Parathyroid adenoma (tissue), 2 donors: ENCODE data around the gene PIGP.

Experiments
- H2AFZ ChIP-seq: fragments of 300-600 bp; sonication (generic); one replicate; pipeline ENCODE4 v1.7.0; 2017; ENCODE audit warnings: antibody characterized with exemption, mild to moderate bottlenecking
- H3K27ac ChIP-seq: fragments of 300-600 bp; sonication (generic); one replicate; pipeline ENCODE4 v1.7.0; 2017
- H3K27me3 ChIP-seq: fragments of 300-600 bp; sonication (generic); one replicate; pipeline ENCODE4 v1.7.0; 2017; ENCODE audit warnings: low read length; ENCODE audit not compliant: control insufficient read depth, insufficient read depth
- H3K36me3 ChIP-seq: fragments of 300-600 bp; sonication (generic); one replicate; pipeline ENCODE4 v1.7.0; 2017; ENCODE audit warnings: low read length; ENCODE audit not compliant: control insufficient read depth, insufficient read depth
- H3K4me1 ChIP-seq: fragments of 300-600 bp; sonication (generic); one replicate; pipeline ENCODE4 v1.7.0; 2017; ENCODE audit warnings: control low read depth
- H3K4me2 ChIP-seq: fragments of 300-600 bp; sonication (generic); one replicate; pipeline ENCODE4 v1.7.0; 2017; ENCODE audit warnings: low read length
- H3K4me3 ChIP-seq: fragments of 300-600 bp; sonication (generic); one replicate; pipeline ENCODE4 v1.7.0; 2017; ENCODE audit warnings: low read depth, low read length
- H3K79me2 ChIP-seq: fragments of 300-600 bp; sonication (generic); one replicate; pipeline ENCODE4 v1.7.0; 2017; ENCODE audit warnings: control low read depth
- H3K9ac ChIP-seq: fragments of 300-600 bp; sonication (generic); one replicate; pipeline ENCODE4 v1.7.0; 2017; ENCODE audit warnings: mild to moderate bottlenecking
- H3K9me3 ChIP-seq: fragments of 300-600 bp; sonication (generic); one replicate; pipeline ENCODE4 v1.7.0; 2017; ENCODE audit warnings: low read length; ENCODE audit not compliant: control insufficient read depth
- CTCF ChIP-seq: fragments of 300-600 bp; sonication (generic); IDR thresholded peaks from one replicate; pipeline ENCODE4 v1.7.0; 2017; ENCODE audit warnings: antibody characterized with exemption, mild to moderate bottlenecking
- donor health status: primary hyperparathyroidism.

Gene PIGP

GRCh38 chr21:37082856-37083528 lies 10.1 kb upstream of the PIGP start:
- peaks cover 10% of the 10 kb centered on the region for H3K79me2 ChIP-seq
- no peaks in the 10 kb centered on the region for H3K9me3 ChIP-seq
- no peak overlapping the region for H3K27ac ChIP-seq
- TF ChIP-seq CTCF: no peak
- H3K4me3 ChIP-seq: no peak overlapping the region
- no peak overlapping the region for H3K4me2 ChIP-seq
- H3K36me3 ChIP-seq: no peaks in the 10 kb centered on the region
- H2AFZ ChIP-seq: no peak overlapping the region
- H3K27me3 ChIP-seq: no peaks in the 10 kb centered on the region
- no peaks in the 10 kb centered on the region for H3K4me1 ChIP-seq
- no peak overlapping the region for H3K9ac ChIP-seq

- Histone ChIP-seq H3K27me3 (no peaks in the 10 kb centered on the region), H3K4me1 (no peaks in the 10 kb centered on the region), H3K36me3 (no peaks in the 10 kb centered on the region), H3K4me3 (no peak overlapping the region), H3K4me2 (no peak overlapping the region), H3K9ac (no peak overlapping the region), H3K9me3 (no peaks in the 10 kb centered on the region), H3K27ac (no peak overlapping the region), H3K79me2 (peaks cover 10% of the 10 kb centered on the region), H2AFZ (no peak overlapping the region)
- no peak for TF ChIP-seq CTCF
Observed at GRCh38 chr21:37082375-37082774, 9.5 kb upstream of the PIGP start.

- Histone ChIP-seq H3K27me3 (no peaks in the 10 kb centered on the region), H3K79me2 (peaks cover 6% of the 10 kb centered on the region), H3K9ac (no peak overlapping the region), H3K36me3 (no peaks in the 10 kb centered on the region), H3K9me3 (no peaks in the 10 kb centered on the region), H2AFZ (no peak overlapping the region), H3K27ac (no peak overlapping the region), H3K4me2 (no peak overlapping the region), H3K4me1 (no peaks in the 10 kb centered on the region), H3K4me3 (no peak overlapping the region)
- no peak for TF ChIP-seq CTCF
Observed at GRCh38 chr21:37079211-37079824, 6.4 kb upstream of the PIGP start.

- H3K36me3 ChIP-seq: no peaks in the 10 kb centered on the region
- H3K4me2 ChIP-seq: no peak overlapping the region
- no peak for TF ChIP-seq CTCF
- H3K79me2 ChIP-seq: peaks cover 8% of the 10 kb centered on the region
- no peak overlapping the region for H2AFZ ChIP-seq
- no peaks in the 10 kb centered on the region for H3K4me1 ChIP-seq
- H3K4me3 ChIP-seq: no peak overlapping the region
- H3K9me3 ChIP-seq: no peaks in the 10 kb centered on the region
- no peaks in the 10 kb centered on the region for H3K27me3 ChIP-seq
- H3K27ac ChIP-seq: no peak overlapping the region
- no peak overlapping the region for H3K9ac ChIP-seq
Observed at GRCh38 chr21:37077403-37077802, 4.5 kb upstream of the PIGP start.
